Measurements from ENCODE around the gene PHEX.

PHEX gene

GRCh38 chrX:22159071-22159470 is 126.9 kb downstream of the PHEX start:
- DNase-seq = no peak

GRCh38 chrX:22163326-22163725 is 131.2 kb downstream of the PHEX start:
- no peak for DNase-seq

GRCh38 chrX:22164770-22165388 is 132.8 kb downstream of the PHEX start:
- DNase-seq = no peak

- no peak for DNase-seq
Observed at GRCh38 chrX:22165732-22166457, 133.8 kb downstream of the PHEX start.

GRCh38 chrX:22171287-22172060 is 139.3 kb downstream of the PHEX start:
- DNase-seq = no peak

- no peak for DNase-seq
Observed at GRCh38 chrX:22173966-22174365, 141.8 kb downstream of the PHEX start.

- DNase-seq = no peak
Observed at GRCh38 chrX:22177950-22178515, 145.9 kb downstream of the PHEX start.

GRCh38 chrX:22184096-22184495 is 152.0 kb downstream of the PHEX start:
- no peak for DNase-seq

GRCh38 chrX:22186165-22186564 is 154.0 kb downstream of the PHEX start:
- no peak for DNase-seq

GRCh38 chrX:22192419-22193060 is 160.4 kb downstream of the PHEX start:
- peak; percentile 56 for DNase-seq

GRCh38 chrX:22193851-22194659 is 161.9 kb downstream of the PHEX start:
- no peak for DNase-seq

- DNase-seq = no peak
Observed at GRCh38 chrX:22194660-22194945, 162.5 kb downstream of the PHEX start.

- DNase-seq = no peak
Observed at GRCh38 chrX:22196149-22196548, 164.0 kb downstream of the PHEX start.

- DNase-seq = no peak
Observed at GRCh38 chrX:22202251-22202650, 170.1 kb downstream of the PHEX start.

- DNase-seq = no peak
Observed at GRCh38 chrX:22203186-22203585, 171.1 kb downstream of the PHEX start.

GRCh38 chrX:22206781-22207180 is 174.7 kb downstream of the PHEX start:
- no peak for DNase-seq

- DNase-seq = no peak
Observed at GRCh38 chrX:22220941-22221340, 188.8 kb downstream of the PHEX start.

- no peak for DNase-seq
Observed at GRCh38 chrX:22234380-22234779, 202.3 kb downstream of the PHEX start.

GRCh38 chrX:22237479-22237878 is 205.4 kb downstream of the PHEX start:
- no peak for DNase-seq

GRCh38 chrX:22246620-22247019 is 214.5 kb downstream of the PHEX start:
- DNase-seq = no peak

GRCh38 chrX:22247169-22247568 is 215.0 kb downstream of the PHEX start:
- DNase-seq = no peak

- DNase-seq = no peak
Observed at GRCh38 chrX:22248401-22248800, 216.3 kb downstream of the PHEX start.

- no peak for DNase-seq
Observed at GRCh38 chrX:22249371-22249770, 217.2 kb downstream of the PHEX start.

Data from suppressor macrophage treated with lipopolysaccharide for 4 hours (primary cell).